Body of pancreas (tissue), 4 donors: ENCODE results near the gene ENDOU. TPM values are rescaled to one million over a fixed set of nuclear protein-coding genes. Genes with fewer than 3 reads are reported as not detected.

ENCODE experiments used
- ATAC-seq: fragments of 150-250 bp; one replicate; pipeline ENCODE4 v1.9.1; 2016
- DNase-seq, 4 donors: peaks; one replicate each; pipeline ENCODE4 v3.0.0-alpha.2; 2019
- H3K27ac ChIP-seq, 4 donors: fragments of 200-600 bp; sonication (generic); 1 replicate in 3 of 4; 2 replicates in 1 of 4; pipeline versions ENCODE4 v1.5.1 to v1.6.1; 2016 to 2019; ENCODE audit warnings: mild to moderate bottlenecking in 1 of 4, mixed read lengths in 1 of 4, moderate library complexity in 1 of 4
- H3K27me3 ChIP-seq, 2 donors: fragments of 200-600 bp; sonication (generic); one replicate each; pipeline ENCODE4 v1.6.0; 2016; ENCODE audit warnings: mild to moderate bottlenecking in 1 of 2
- H3K36me3 ChIP-seq, 2 donors: fragments of 200-600 bp; sonication (generic); replicated peaks in 1 of 2; 2 replicates each; pipeline ENCODE4 v1.5.1; 2016; ENCODE audit warnings: low read depth in 2 of 2; ENCODE audit not compliant: insufficient read depth in 1 of 2
- H3K4me1 ChIP-seq: fragments of 200-600 bp; sonication (generic); one replicate; pipeline ENCODE4 v1.6.0; 2016
- H3K4me3 ChIP-seq, 2 donors: fragments of 200-600 bp; sonication (generic); 1 replicate in 1 of 2; 2 replicates in 1 of 2; pipeline ENCODE4 v1.5.1; 2016 to 2019
- H3K9me3 ChIP-seq, 3 donors: fragments of 200-600 bp; sonication (generic); 1 replicate in 2 of 3; 2 replicates in 1 of 3; pipeline ENCODE4 v1.5.1; 2016
- CTCF ChIP-seq, 7 experiments: fragments of 450-650 bp in 4 of 7; fragments of 200-600 bp in 3 of 7; sonication (generic) in 3 of 7; IDR thresholded peaks; one replicate each; pipeline ENCODE4 v1.5.1; 2016 to 2019; ENCODE audit warnings: antibody characterized with exemption in 7 of 7
- POLR2A ChIP-seq, 3 donors: fragments of 450-650 bp; IDR thresholded peaks; one replicate each; pipeline ENCODE4 v1.6.1; 2016; ENCODE audit warnings: antibody characterized with exemption in 3 of 3, mild to moderate bottlenecking in 2 of 3
- WGBS, 2 donors: methylation state at CpG; one replicate each; pipeline ENCODE4 v1.1.5; 2017; 5-methylcytosine and 5-hydroxymethylcytosine counted together
- intact Hi-C: fragments of 100-400 bp; cut with DNase I; formaldehyde crosslinking; loops from one replicate; pipeline ENCODE4 v1.15.1; 2023
- total RNA-seq, 2 donors: library from RNA; depleted of rRNA; stranded (reverse); fragments of >200 nt; gene quantifications; one replicate each; pipeline ENCODE4 v1.1.0, GENCODE V29; 2016

Gene ENDOU
- total RNA-seq, 2 donors from 2014 or later = not detected

- TF ChIP-seq CTCF (IDR thresholded peaks at IDR 0.05) = no peak
- no peak for TF ChIP-seq POLR2A (IDR thresholded peaks at IDR 0.05)
- Histone ChIP-seq H3K9me3 (no peaks in the 10 kb centered on the region), H3K27me3 (no peaks in the 10 kb centered on the region), H3K4me1 (no peaks in the 10 kb centered on the region), H3K36me3 (peaks cover 0 to 3% of the 10 kb centered on the region in 2 donors), H3K4me3 (no peak overlapping the region), H3K27ac (no peak overlapping the region)
- intact Hi-C loops = no loop called here
- WGBS, 2 donors = 91 to 92% methylated on average over 7 of the region's 7 CpGs
- DNase-seq (no peak), ATAC-seq (no peak)
Measured at GRCh38 chr12:47698631-47699030, 26.7 kb downstream of the ENDOU start.

GRCh38 chr12:47698055-47698454 lies 27.2 kb downstream of the ENDOU start:
- DNase-seq = no peak
- 49 to 53% methylated on average over 4 of the region's 4 CpGs for WGBS, 2 donors
- no peak for TF ChIP-seq POLR2A (IDR thresholded peaks at IDR 0.05)
- no peak for TF ChIP-seq CTCF (IDR thresholded peaks at IDR 0.05)
- intact Hi-C loops = no loop called here
- H3K36me3 ChIP-seq = peaks cover 0 to 3% of the 10 kb centered on the region in 2 donors
- H3K4me1 ChIP-seq = no peaks in the 10 kb centered on the region
- H3K27ac ChIP-seq = no peak overlapping the region
- H3K4me3 ChIP-seq = no peak overlapping the region
- no peaks in the 10 kb centered on the region for H3K27me3 ChIP-seq
- no peak for ATAC-seq
- H3K9me3 ChIP-seq = no peaks in the 10 kb centered on the region

- TF ChIP-seq CTCF (IDR thresholded peaks at IDR 0.05) (no peak), POLR2A (IDR thresholded peaks at IDR 0.05) (no peak)
- DNase-seq (no peak), ATAC-seq (no peak)
- H3K9me3 ChIP-seq = no peaks in the 10 kb centered on the region
- H3K36me3 ChIP-seq = peaks cover 0 to 7% of the 10 kb centered on the region in 2 donors
- intact Hi-C loops = no loop called here
- H3K4me3 ChIP-seq = no peak overlapping the region
- no peaks in the 10 kb centered on the region for H3K4me1 ChIP-seq
- no peak overlapping the region for H3K27ac ChIP-seq
- 92% methylated on average over 2 of the region's 2 CpGs for WGBS, 2 donors
- no peaks in the 10 kb centered on the region for H3K27me3 ChIP-seq
Measured at GRCh38 chr12:47689215-47689614, 36.1 kb downstream of the ENDOU start.

GRCh38 chr12:47687636-47688035 lies 37.7 kb downstream of the ENDOU start:
- no peaks in the 10 kb centered on the region for H3K4me1 ChIP-seq
- TF ChIP-seq CTCF (IDR thresholded peaks at IDR 0.05) = no peak
- H3K4me3 ChIP-seq = no peak overlapping the region
- H3K9me3 ChIP-seq = no peaks in the 10 kb centered on the region
- DNase-seq = no peak
- 63 to 75% methylated on average over 3 of the region's 3 CpGs for WGBS, 2 donors
- no peak overlapping the region for H3K27ac ChIP-seq
- no peaks in the 10 kb centered on the region for H3K27me3 ChIP-seq
- peaks cover 0 to 7% of the 10 kb centered on the region in 2 donors for H3K36me3 ChIP-seq
- no peak for ATAC-seq
- intact Hi-C loops = no loop called here

- WGBS, 2 donors = 72 to 76% methylated on average over 4 of the region's 4 CpGs
- Histone ChIP-seq H3K4me1 (no peaks in the 10 kb centered on the region), H3K27me3 (no peaks in the 10 kb centered on the region), H3K36me3 (peaks cover 0 to 7% of the 10 kb centered on the region in 2 donors), H3K9me3 (no peaks in the 10 kb centered on the region), H3K4me3 (no peak overlapping the region), H3K27ac (no peak overlapping the region)
- intact Hi-C loops = no loop called here
- no peak for DNase-seq
- ATAC-seq = no peak
- TF ChIP-seq POLR2A (IDR thresholded peaks at IDR 0.05) (no peak), CTCF (IDR thresholded peaks at IDR 0.05) (peak in 6 of 7 experiments; percentile 35 to 56 (median 44))
Measured at GRCh38 chr12:47686645-47687240, 38.5 kb downstream of the ENDOU start.
